NCI-H1417 (cell line): Measurements from ENCODE around the gene FAM53C.
A peak's percentile ranks its signal among the peaks of the same experiment; 100 is the strongest.
"Not testable (repeated sequence)": the region's sequence is repeated elsewhere in the genome, so short reads cannot be mapped to it uniquely, and the experiment has no call there.

Experiments
- DNase-seq, 3 experiments: peaks; one replicate each; lab custom pipeline; 2025; lab: John Stamatoyannopoulos, UW

FAM53C gene

GRCh38 chr5:138351056-138351455, 13.0 kb downstream of the FAM53C start:
- DNase-seq = no peak

- no peak for DNase-seq
Measured at GRCh38 chr5:138351517-138351916, 13.5 kb downstream of the FAM53C start.

- peak; percentile 77 to 83 (median 80) for DNase-seq
Measured at GRCh38 chr5:138352071-138352721, 14.1 kb downstream of the FAM53C start, which contains the start of gene KDM3B. Gene KDM3B (plus strand): TSS chr5:138352685. CDS start chr5:138352796, 111 bp downstream.

- peak; percentile 36 to 74 (median 68) for DNase-seq
Measured at GRCh38 chr5:138352722-138353559, 14.9 kb downstream of the FAM53C start.

- DNase-seq = no peak
Measured at GRCh38 chr5:138353560-138354080, 15.6 kb downstream of the FAM53C start.

GRCh38 chr5:138354387-138354786, 16.3 kb downstream of the FAM53C start:
- DNase-seq = no peak

- DNase-seq = peak in 2 of 3 experiments; percentile 1 to 10
Measured at GRCh38 chr5:138354926-138355378, 16.9 kb downstream of the FAM53C start.

- DNase-seq = no peak
Measured at GRCh38 chr5:138359621-138360020, 21.6 kb downstream of the FAM53C start.

GRCh38 chr5:138360941-138361452, 22.9 kb downstream of the FAM53C start:
- no peak for DNase-seq

- DNase-seq = no peak
Measured at GRCh38 chr5:138364576-138364975, 26.5 kb downstream of the FAM53C start.

- DNase-seq = peak in 1 of 3 experiments; percentile 1
Measured at GRCh38 chr5:138366632-138367382, 28.7 kb downstream of the FAM53C start.

GRCh38 chr5:138369261-138369660, 31.2 kb downstream of the FAM53C start:
- DNase-seq = no peak

GRCh38 chr5:138369706-138370105, 31.6 kb downstream of the FAM53C start:
- DNase-seq = no peak

- no peak for DNase-seq
Measured at GRCh38 chr5:138370537-138370936, 32.5 kb downstream of the FAM53C start.

GRCh38 chr5:138371454-138371853, 33.4 kb downstream of the FAM53C start:
- no peak for DNase-seq

GRCh38 chr5:138372225-138372624, 34.2 kb downstream of the FAM53C start:
- no peak for DNase-seq

GRCh38 chr5:138372653-138373052, 34.6 kb downstream of the FAM53C start:
- DNase-seq = no peak

GRCh38 chr5:138382347-138382746, 44.3 kb downstream of the FAM53C start:
- DNase-seq = no peak

- DNase-seq = no peak
Measured at GRCh38 chr5:138385660-138386059, 47.6 kb downstream of the FAM53C start.

- no peak for DNase-seq
Measured at GRCh38 chr5:138386290-138386689, 48.2 kb downstream of the FAM53C start.

GRCh38 chr5:138389332-138389731, 51.3 kb downstream of the FAM53C start:
- no peak for DNase-seq

- DNase-seq = not testable (repeated sequence)
Measured at GRCh38 chr5:138389911-138390310, 51.8 kb downstream of the FAM53C start.
